ENCODE measurements around the gene EIF4EBP3.
"Not testable (repeated sequence)": the region's sequence is repeated elsewhere in the genome, so short reads cannot be mapped to it uniquely, and the experiment has no call there.

The EIF4EBP3 gene

DNA sequence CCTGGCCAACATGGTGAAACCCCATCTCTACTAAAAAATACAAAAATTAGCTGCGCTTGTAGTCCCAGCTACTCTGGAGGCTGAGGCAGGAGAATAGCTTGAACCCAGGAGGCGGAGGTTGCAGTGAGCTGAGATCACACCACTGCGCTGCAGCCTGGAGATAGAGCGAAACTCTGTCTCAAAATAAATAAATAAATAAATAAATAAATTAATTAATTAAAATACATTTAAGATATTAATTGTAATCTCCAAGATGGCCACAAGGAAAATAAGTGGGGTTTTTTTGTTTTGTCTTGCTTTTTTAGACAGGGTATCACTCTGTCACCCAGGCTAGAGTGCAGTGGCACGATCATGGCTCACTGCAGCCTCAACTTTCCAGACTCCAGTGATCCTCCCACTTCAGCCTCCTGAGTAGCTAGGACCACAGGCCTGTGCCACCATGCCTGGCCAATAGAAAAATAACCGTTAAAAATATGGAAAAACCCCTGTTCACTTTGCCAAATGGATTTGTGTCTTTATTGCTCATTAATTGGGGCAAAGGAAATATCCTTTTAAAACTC, 31.8 kb downstream of the EIF4EBP3 start:
- not testable (repeated sequence) for DNase-seq

DNA sequence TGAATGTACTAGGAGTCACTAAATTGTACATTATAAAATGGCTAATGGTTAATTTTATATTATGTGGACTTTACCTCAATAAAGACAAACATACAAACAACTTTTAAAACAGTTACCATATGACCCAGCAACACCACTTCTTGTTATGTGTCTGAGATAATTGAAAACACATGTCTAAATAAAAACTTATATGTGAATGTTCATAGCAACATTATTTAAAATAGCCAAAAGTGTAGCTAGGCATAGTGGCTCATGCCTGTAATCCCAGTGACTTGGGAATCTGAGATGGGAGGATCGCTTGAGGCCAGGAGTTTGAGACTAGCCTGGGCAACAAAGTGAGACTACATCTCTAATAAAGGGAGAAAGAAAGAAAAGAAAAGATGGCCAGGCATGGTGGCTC, 40.0 kb downstream of the EIF4EBP3 start:
- no peak for DNase-seq

- DNase-seq: no peak
Observed at GRCh38 chr5:140588311-140589070, 41.0 kb downstream of the EIF4EBP3 start.

GRCh38 chr5:140590861-140591260, 43.4 kb downstream of the EIF4EBP3 start:
- no peak for DNase-seq

- no peak for DNase-seq
Observed at GRCh38 chr5:140591747-140592372, 44.4 kb downstream of the EIF4EBP3 start.

DNA sequence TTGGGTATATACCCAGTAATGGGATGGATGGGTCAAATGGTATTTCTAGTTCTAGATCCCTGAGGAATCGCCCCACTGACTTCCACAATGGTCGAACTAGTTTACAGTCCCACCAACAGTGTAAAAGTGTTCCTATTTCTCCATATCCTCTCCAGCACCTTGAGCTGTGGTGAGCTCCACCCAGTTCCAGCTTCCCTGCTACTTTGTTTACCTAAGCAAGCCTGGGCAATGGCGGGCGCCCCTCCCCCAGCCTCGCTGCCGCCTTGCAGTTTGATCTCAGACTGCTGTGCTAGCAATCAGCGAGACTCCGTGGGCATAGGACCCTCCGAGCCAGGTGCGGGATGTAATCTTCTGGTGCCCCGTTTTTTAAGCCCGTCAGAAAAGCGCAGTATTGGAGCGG, 45.6 kb downstream of the EIF4EBP3 start:
- DNase-seq: not testable (repeated sequence)

GRCh38 chr5:140594169-140594568, 46.7 kb downstream of the EIF4EBP3 start:
- DNase-seq: no peak

DNA sequence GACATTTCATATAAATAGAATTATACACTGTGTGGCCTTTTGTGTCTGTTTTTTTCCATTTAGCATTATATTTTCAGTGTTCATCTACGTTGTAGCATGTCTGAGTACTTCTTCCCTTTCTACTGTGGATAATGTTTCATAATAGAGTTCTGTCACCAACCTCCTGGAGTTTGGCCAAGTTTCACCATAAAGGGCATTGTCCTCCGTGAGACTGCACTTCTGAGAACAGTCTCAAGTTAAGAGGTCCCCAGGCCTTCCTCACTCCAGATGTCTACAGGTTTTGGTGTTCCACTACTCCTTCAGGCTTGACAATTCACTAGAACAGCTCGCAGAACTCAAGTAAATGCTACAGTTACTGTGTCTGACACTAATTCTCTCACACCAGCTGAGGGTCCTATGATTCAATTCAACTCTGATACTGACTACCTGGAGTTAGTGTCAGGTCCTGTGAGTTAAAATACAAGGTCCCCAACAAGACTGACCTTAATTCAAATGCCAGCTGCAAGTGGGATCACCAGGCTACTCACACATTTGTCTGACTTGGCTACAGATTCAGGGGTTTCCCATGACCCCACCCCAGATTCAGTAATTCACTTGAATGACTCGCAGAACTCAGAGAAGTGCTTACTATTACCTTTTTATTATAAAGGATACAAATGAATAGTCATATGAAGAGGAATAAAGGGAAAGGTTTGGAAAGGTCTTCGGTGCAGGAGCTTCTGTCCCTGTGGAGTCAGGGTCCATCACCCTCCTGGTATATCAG, 48.3 kb downstream of the EIF4EBP3 start:
- no peak for DNase-seq

DNA sequence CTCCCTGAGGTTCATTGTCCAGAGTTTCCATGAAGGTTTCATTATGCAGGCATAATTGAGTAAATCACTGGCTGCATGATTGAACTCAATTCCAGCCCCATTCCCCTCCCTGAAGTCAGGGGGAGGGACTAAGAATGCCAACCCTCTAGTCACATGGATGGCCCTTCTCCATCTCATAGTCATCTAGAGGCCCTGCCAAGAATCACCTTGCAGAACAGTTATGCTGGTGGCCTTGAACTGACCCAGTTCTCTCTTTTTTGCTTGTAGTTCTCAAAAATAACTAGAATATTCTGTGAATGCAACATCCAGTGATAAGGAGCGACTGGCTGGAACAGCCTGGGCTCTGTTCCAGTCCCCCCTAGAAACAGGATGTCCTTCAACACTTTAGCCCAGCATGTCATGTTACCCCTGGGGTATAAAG, 48.9 kb downstream of the EIF4EBP3 start:
- DNase-seq: no peak

DNA sequence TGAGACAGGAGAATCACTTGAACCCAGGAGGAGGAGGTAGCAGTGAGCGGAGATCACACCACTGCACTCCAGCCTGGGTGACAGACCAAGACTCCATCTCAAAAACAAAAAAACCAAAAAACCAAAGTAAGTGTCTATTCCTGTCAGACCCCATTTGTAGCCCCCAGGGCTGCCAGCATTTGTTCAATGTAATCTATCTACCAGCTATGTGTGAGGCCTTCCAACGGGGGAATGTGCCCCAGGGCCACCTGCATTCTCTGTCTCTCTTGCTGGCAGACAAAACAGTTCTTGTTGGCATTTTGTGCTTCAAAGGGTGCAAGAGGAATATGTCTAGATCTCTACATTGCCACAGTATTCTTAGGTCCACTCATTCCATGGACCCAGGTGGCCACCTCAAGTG, 51.4 kb downstream of the EIF4EBP3 start:
- DNase-seq: no peak

All from NCI-H524 treated with DMSO at 0.1 percent for 48 hours (cell line).